ENCODE results near the gene KIF14.

KIF14 gene

GRCh38 chr1:200652378-200652777, 31.8 kb upstream of the KIF14 start:
- DNase-seq (ENCODE audit: extremely low spot score): no peak
- TF ChIP-seq SP1 (IDR thresholded peaks at IDR 0.05) (no peak), ARNT (IDR thresholded peaks at IDR 0.05) (no peak), PKNOX1 (IDR thresholded peaks at IDR 0.05) (no peak), ZNF384 (IDR thresholded peaks at IDR 0.05) (no peak), ELF4 (IDR thresholded peaks at IDR 0.05) (no peak), NFRKB (IDR thresholded peaks at IDR 0.05) (no peak), L3MBTL2 (conservative IDR thresholded peaks at IDR 0.05) (no peak), FOXK2 (IDR thresholded peaks at IDR 0.05) (no peak), SUZ12 (IDR thresholded peaks at IDR 0.05) (no peak), CTBP1 (IDR thresholded peaks at IDR 0.05; ENCODE audit: borderline replicate concordance) (no peak), FOXA1 (IDR thresholded peaks at IDR 0.05) (no peak), TARDBP (IDR thresholded peaks at IDR 0.05) (no peak), HDGF (IDR thresholded peaks at IDR 0.05; ENCODE audit: borderline replicate concordance) (no peak), FOXM1 (IDR thresholded peaks at IDR 0.05; ENCODE audit: borderline replicate concordance) (no peak), BHLHE40 (IDR thresholded peaks at IDR 0.05; ENCODE audit: borderline replicate concordance) (no peak), LEF1 (IDR thresholded peaks at IDR 0.05; ENCODE audit: borderline replicate concordance) (no peak)
- ChIA-PET CTCF (interaction anchor here (0.6 kb wide), 1 partner anchor 30 kb away, joined by 7 read pairs; no protein-coding TSS in a partner anchor), POLR2A (no interaction called here)

- no peak for DNase-seq (ENCODE audit: extremely low spot score)
- POLR2A ChIA-PET: no interaction called here
- TF ChIP-seq HDGF (IDR thresholded peaks at IDR 0.05; ENCODE audit: borderline replicate concordance): no peak
- no peak for TF ChIP-seq BHLHE40 (IDR thresholded peaks at IDR 0.05; ENCODE audit: borderline replicate concordance)
- no peak for TF ChIP-seq NFRKB (IDR thresholded peaks at IDR 0.05)
- TF ChIP-seq FOXK2 (IDR thresholded peaks at IDR 0.05): no peak
- no peak for TF ChIP-seq CTBP1 (IDR thresholded peaks at IDR 0.05; ENCODE audit: borderline replicate concordance)
- TF ChIP-seq FOXA1 (IDR thresholded peaks at IDR 0.05): no peak
- TF ChIP-seq FOXM1 (IDR thresholded peaks at IDR 0.05; ENCODE audit: borderline replicate concordance): no peak
- no peak for TF ChIP-seq LEF1 (IDR thresholded peaks at IDR 0.05; ENCODE audit: borderline replicate concordance)
- no peak for TF ChIP-seq ARNT (IDR thresholded peaks at IDR 0.05)
- TF ChIP-seq SP1 (IDR thresholded peaks at IDR 0.05): no peak
- TF ChIP-seq L3MBTL2 (conservative IDR thresholded peaks at IDR 0.05): no peak
- TF ChIP-seq SUZ12 (IDR thresholded peaks at IDR 0.05): no peak
- no peak for TF ChIP-seq TARDBP (IDR thresholded peaks at IDR 0.05)
- no peak for TF ChIP-seq ELF4 (IDR thresholded peaks at IDR 0.05)
- no peak for TF ChIP-seq ZNF384 (IDR thresholded peaks at IDR 0.05)
- CTCF ChIA-PET: no interaction called here
Measured at GRCh38 chr1:200646515-200646914, 26.0 kb upstream of the KIF14 start.

GRCh38 chr1:200644021-200644420, 23.5 kb upstream of the KIF14 start:
- ChIA-PET CTCF (no interaction called here), POLR2A (interaction anchor here (1.1 kb wide), 1 partner anchor 25 kb away, joined by 3 read pairs; no protein-coding TSS in a partner anchor)
- no peak for DNase-seq (ENCODE audit: extremely low spot score)
- no peak for TF ChIP-seq L3MBTL2 (conservative IDR thresholded peaks at IDR 0.05)
- TF ChIP-seq PKNOX1 (IDR thresholded peaks at IDR 0.05): no peak
- TF ChIP-seq HDGF (IDR thresholded peaks at IDR 0.05; ENCODE audit: borderline replicate concordance): no peak
- TF ChIP-seq FOXA1 (IDR thresholded peaks at IDR 0.05): no peak
- TF ChIP-seq FOXM1 (IDR thresholded peaks at IDR 0.05; ENCODE audit: borderline replicate concordance): no peak
- no peak for TF ChIP-seq LEF1 (IDR thresholded peaks at IDR 0.05; ENCODE audit: borderline replicate concordance)

GRCh38 chr1:200642481-200642880, 21.9 kb upstream of the KIF14 start:
- POLR2A ChIA-PET: interaction anchor here (1.2 kb wide), 1 partner anchor 27 kb away, joined by 6 read pairs; the partner anchor contains the start of gene DDX59
- CTCF ChIA-PET: no interaction called here
- TF ChIP-seq SP1 (IDR thresholded peaks at IDR 0.05): no peak
- no peak for TF ChIP-seq FOXA1 (IDR thresholded peaks at IDR 0.05)
- no peak for TF ChIP-seq FOXM1 (IDR thresholded peaks at IDR 0.05; ENCODE audit: borderline replicate concordance)
- TF ChIP-seq ZNF384 (IDR thresholded peaks at IDR 0.05): no peak
- no peak for TF ChIP-seq CTBP1 (IDR thresholded peaks at IDR 0.05; ENCODE audit: borderline replicate concordance)
- no peak for TF ChIP-seq NFRKB (IDR thresholded peaks at IDR 0.05)
- TF ChIP-seq BHLHE40 (IDR thresholded peaks at IDR 0.05; ENCODE audit: borderline replicate concordance): no peak
- no peak for TF ChIP-seq SUZ12 (IDR thresholded peaks at IDR 0.05)
- no peak for DNase-seq (ENCODE audit: extremely low spot score)

GRCh38 chr1:200640963-200641401, 20.4 kb upstream of the KIF14 start:
- TF ChIP-seq FOXM1 (IDR thresholded peaks at IDR 0.05; ENCODE audit: borderline replicate concordance) (no peak), FOXA1 (IDR thresholded peaks at IDR 0.05) (no peak), CTBP1 (IDR thresholded peaks at IDR 0.05; ENCODE audit: borderline replicate concordance) (no peak), HDGF (IDR thresholded peaks at IDR 0.05; ENCODE audit: borderline replicate concordance) (no peak), ELF4 (IDR thresholded peaks at IDR 0.05) (no peak), ZNF384 (IDR thresholded peaks at IDR 0.05) (no peak), ARNT (IDR thresholded peaks at IDR 0.05) (no peak), LEF1 (IDR thresholded peaks at IDR 0.05; ENCODE audit: borderline replicate concordance) (no peak), SP1 (IDR thresholded peaks at IDR 0.05) (no peak), NFRKB (IDR thresholded peaks at IDR 0.05) (no peak), BHLHE40 (IDR thresholded peaks at IDR 0.05; ENCODE audit: borderline replicate concordance) (no peak), SUZ12 (IDR thresholded peaks at IDR 0.05) (no peak), L3MBTL2 (conservative IDR thresholded peaks at IDR 0.05) (no peak)
- no peak for DNase-seq (ENCODE audit: extremely low spot score)
- ChIA-PET CTCF (no interaction called here), POLR2A (no interaction called here)

- ChIA-PET CTCF (no interaction called here), POLR2A (no interaction called here)
- TF ChIP-seq SUZ12 (IDR thresholded peaks at IDR 0.05) (no peak), FOXA1 (IDR thresholded peaks at IDR 0.05) (no peak), TARDBP (IDR thresholded peaks at IDR 0.05) (no peak), PKNOX1 (IDR thresholded peaks at IDR 0.05) (no peak), ZNF384 (IDR thresholded peaks at IDR 0.05) (no peak), HDGF (IDR thresholded peaks at IDR 0.05; ENCODE audit: borderline replicate concordance) (no peak), ELF4 (IDR thresholded peaks at IDR 0.05) (no peak), LEF1 (IDR thresholded peaks at IDR 0.05; ENCODE audit: borderline replicate concordance) (no peak), L3MBTL2 (conservative IDR thresholded peaks at IDR 0.05) (no peak), FOXM1 (IDR thresholded peaks at IDR 0.05; ENCODE audit: borderline replicate concordance) (no peak), SP1 (IDR thresholded peaks at IDR 0.05) (no peak), CTBP1 (IDR thresholded peaks at IDR 0.05; ENCODE audit: borderline replicate concordance) (no peak), ARNT (IDR thresholded peaks at IDR 0.05) (no peak), FOXK2 (IDR thresholded peaks at IDR 0.05) (no peak), BHLHE40 (IDR thresholded peaks at IDR 0.05; ENCODE audit: borderline replicate concordance) (no peak), NFRKB (IDR thresholded peaks at IDR 0.05) (no peak)
- DNase-seq (ENCODE audit: extremely low spot score): no peak
Measured at GRCh38 chr1:200640373-200640962, 19.9 kb upstream of the KIF14 start.
